ENCODE data around the gene ZNF658. TPM values are rescaled to one million over a fixed set of nuclear protein-coding genes. Genes with fewer than 3 reads are reported as not detected.
"Not testable (repeated sequence)": the region's sequence is repeated elsewhere in the genome, so short reads cannot be mapped to it uniquely, and the experiment has no call there.

Gene ZNF658
- 11.3 TPM for total RNA-seq

DNA sequence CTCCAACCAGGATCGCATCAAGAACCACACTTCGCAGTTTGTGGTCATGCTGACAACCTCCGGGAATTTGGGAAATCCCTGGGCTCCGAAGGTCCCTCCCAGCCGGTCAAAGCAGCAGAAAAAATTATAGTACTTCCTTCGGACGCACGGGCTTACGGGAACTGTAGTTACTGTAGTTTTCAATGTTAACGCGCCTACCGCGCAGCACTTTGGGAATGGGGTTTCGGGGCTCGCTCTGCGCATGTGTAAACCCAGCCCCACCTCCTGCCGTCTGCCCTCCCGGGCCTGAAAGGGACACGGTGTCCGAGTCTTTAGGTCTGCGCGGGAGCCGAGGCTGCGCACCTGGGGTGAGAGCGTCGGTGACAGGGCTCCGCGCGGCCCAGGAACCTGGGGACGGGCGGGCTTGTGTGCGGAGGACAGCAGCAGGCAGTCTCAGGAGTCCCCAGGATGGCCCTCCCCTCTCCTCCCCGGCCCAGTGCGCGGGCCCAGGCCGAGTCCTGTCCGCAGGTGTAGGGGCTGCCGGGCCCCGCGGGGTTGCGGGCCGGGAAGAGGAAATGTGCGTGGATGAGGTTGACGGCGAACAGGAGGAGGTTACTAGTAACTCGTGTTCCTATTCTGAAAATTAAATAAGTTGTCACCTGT lies at the start of gene ZNF658:
Gene ZNF658 (plus strand): TSS at position 236 of the 642 bp plus-strand sequence. CDS start 2,837 bp downstream, outside the sequence.
- DNase-seq (ENCODE audit: low spot score): peak; percentile 90

DNA sequence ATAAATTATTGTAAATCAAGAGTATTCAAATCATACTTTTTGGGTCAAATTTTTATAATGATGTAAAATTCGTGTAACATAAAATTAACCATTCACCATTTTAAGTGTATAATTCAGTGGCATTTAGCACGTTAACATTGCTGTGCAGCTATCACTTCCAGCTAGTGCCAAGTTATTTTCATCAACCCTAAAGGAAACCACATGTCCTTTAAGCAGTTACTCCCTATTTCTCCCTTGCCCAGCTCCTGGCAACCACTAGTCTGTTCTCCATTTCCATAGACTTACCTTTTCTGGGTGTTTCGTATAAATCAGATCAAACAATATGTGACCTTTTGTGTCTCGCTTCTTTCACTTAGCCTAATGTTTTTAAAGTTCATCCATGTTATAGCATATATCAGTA lies 38.8 kb upstream of the ZNF658 start:
- not testable (repeated sequence) for DNase-seq (ENCODE audit: low spot score)

DNA sequence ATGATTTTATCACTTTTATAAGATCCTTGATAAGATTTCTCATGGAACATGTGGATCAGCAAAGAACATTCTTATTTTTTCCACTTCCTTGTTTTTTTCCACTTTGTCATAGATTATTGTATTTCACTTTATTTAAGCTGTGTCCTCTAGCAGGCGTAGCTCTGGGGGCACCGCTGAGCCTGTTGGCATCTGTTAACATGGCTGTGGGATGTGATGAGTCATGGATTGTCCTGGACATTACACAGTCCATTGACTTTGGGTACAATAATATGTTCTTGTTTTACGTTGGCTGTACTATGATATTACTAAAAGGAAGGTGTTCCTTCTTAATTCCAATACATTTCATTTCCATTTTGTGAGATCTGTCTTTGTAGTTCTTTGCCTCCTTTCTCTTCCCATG lies 31.9 kb upstream of the ZNF658 start:
- not testable (repeated sequence) for DNase-seq (ENCODE audit: low spot score)

DNA sequence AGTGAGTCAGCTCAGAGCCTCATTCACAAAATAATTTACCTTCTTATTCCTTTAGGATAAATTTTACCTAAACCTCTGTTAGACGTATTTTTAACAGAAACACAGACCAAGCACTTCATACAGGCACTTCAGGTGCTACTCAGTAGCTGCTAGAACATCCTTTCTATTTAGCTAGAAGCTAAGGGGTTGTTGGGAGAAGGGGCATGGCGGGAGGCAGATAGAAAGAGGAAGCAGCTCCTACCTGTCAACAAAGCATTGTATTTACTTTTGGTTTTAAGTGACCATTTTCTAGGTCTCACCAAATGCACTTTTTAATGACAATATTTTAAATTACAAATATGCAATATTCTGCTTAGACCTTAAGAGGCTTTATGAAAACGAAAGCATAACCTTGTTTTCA lies 19.9 kb upstream of the ZNF658 start:
- DNase-seq (ENCODE audit: low spot score): not testable (repeated sequence)

DNA sequence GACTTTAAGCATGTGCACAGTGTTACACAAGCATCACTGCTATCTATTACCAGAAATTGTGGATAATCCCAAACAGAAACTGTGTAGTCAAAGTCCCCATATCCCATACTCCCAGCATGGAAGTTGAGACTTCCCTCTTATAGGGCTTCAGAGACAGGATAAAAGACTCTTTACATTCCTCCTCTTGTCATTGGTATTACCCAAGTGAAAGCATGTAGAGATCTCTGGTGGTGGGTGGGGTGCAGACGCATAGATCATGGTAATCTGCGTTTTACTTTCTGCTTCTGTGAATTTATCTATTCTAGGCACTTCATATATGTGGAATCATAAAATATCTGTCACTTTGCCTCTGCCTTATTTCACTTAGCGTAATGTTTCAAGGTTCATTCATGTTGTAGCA lies 18.7 kb upstream of the ZNF658 start:
- DNase-seq (ENCODE audit: low spot score): not testable (repeated sequence)

DNA sequence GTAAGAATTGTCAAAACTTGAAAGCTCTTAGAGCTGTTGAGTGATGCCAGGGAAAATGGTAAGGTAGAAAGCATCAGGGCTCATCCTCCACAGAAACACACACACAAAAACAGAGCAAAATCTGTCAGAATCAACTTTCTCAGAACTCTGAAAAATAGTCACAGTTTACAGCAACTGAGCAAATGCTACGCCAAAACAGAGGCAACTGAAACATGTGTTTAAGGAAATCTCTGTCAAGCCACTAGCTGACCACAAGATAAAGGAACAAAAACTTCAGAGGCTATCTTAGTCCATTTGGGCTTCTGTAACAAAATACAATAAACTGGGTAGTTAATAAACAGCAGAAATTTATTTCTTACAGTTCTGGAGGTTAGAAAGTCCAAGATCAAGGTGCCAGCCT lies 10.2 kb upstream of the ZNF658 start:
- DNase-seq (ENCODE audit: low spot score): not testable (repeated sequence)

DNA sequence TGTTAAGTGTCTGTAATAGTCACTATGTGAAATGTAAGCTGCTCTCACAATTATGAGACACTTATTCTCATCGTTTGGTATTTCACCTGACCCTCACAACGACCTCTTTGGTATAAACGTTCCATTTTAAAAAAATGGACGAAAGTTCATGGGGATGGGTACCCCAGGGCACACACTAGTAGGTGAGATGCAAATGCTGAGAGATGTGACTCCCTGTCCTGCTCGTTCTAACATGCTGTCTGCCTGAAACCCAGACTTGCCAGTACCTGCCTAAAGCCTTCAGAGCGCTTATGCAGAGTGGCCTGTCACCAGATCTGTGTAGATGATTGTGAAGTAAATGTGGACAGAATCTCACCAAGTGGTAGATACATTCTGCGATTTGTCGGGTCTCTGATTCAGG lies 616 bp downstream of the ZNF658 start:
- not testable (repeated sequence) for DNase-seq (ENCODE audit: low spot score)

DNA sequence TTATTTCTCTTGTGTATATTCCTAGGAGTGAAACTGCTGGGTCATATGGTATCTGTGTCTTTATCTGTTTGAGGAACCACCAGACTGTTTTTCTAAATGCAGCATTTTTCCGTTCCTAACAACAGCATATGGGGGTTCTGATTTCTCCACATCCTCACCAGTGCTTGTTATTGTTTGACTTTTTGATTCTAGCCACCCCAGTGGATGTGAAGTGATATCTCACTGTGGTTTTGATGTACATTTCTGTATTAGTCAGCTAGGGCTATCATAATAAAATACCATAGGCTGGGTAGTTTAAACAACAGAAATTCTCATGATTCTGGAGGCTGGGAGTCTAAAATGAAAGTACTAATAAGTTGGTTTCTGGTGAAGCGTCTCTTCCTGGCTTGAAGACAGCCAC lies 9.0 kb downstream of the ZNF658 start:
- DNase-seq (ENCODE audit: low spot score): not testable (repeated sequence)

DNA sequence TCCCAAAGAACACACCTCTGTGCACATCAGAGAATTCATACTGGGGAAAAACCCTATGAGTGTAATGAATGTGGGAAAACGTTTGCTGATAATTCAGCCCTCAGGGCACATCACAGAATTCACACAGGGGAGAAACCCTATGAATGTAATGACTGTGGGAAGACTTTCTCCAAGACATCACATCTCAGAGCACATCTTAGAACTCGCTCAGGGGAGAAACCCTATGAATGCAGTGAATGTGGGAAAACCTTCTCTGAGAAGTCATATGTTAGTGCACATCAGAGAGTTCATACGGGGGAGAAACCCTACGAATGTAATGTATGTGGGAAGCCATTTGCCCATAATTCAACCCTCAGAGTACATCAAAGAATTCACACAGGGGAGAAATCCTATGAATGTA lies 19.5 kb downstream of the ZNF658 start:
- not testable (repeated sequence) for DNase-seq (ENCODE audit: low spot score)

DNA sequence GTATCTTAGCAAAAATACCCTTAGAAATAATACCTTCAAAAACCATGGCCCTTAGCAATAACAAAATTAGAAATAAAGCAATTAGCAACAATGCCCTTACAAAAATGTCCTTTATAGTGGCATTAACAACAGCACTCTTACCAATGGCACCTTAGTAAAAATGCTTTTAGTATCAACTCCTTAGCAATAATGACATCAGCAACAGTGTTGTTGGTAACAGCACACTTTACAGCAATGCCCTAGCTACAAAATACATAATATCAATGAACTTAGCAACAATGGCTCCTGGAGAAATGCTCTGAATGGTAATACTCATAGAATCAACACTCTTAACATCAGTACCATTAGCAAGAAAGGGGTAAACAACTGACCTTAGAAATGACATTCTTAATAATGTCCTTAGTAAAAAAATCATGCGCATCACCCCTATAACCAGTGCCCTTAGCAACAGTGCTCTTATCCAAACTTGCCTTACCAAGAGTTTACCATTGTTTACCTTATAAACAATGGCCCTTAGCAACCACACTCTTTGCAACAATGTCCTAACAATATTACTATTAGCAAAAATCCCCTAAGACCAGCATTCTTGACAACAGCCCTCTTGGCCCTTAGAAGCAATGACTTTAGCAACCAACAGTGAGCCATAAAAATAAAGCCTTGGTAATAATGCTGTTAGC lies 35.8 kb downstream of the ZNF658 start:
- DNase-seq (ENCODE audit: low spot score): not testable (repeated sequence)

DNA sequence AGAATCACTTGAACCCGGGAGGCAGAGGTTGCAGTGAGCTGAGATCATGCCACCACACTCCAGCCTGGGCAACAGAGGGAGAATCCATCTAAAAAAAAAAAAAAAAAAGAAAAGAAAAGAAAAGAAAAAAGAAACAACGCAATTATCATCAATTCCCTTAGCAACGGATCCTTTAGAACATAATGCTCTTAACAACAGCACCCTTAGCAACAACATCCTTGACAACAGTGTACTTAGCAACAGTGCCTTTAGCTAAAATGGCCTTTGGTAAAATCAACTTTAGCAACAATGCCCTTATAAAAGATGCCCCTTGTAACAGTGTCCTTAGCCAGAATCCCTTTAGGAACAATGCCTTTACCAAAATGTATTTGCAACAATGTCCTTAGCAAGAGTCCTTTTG lies 37.1 kb downstream of the ZNF658 start:
- not testable (repeated sequence) for DNase-seq (ENCODE audit: low spot score)

DNA sequence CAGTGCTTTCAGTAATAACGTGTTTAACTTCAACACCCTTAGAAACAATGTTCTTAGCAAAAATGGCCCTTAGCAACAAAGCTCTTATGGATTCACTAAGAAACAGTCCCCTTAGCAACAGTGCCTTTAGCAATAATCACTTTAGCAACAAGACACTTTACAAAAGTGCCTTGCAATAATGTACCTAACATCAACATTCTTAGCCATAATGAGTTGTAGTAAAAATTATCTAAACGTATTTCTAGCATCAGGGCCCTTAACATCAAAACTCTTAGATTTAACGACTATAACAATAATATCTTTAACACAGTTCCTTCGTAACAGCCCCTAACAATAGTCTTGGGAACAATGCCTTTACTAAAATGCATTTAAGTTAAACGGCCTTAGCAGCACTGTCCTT lies 37.8 kb downstream of the ZNF658 start:
- not testable (repeated sequence) for DNase-seq (ENCODE audit: low spot score)

DNA sequence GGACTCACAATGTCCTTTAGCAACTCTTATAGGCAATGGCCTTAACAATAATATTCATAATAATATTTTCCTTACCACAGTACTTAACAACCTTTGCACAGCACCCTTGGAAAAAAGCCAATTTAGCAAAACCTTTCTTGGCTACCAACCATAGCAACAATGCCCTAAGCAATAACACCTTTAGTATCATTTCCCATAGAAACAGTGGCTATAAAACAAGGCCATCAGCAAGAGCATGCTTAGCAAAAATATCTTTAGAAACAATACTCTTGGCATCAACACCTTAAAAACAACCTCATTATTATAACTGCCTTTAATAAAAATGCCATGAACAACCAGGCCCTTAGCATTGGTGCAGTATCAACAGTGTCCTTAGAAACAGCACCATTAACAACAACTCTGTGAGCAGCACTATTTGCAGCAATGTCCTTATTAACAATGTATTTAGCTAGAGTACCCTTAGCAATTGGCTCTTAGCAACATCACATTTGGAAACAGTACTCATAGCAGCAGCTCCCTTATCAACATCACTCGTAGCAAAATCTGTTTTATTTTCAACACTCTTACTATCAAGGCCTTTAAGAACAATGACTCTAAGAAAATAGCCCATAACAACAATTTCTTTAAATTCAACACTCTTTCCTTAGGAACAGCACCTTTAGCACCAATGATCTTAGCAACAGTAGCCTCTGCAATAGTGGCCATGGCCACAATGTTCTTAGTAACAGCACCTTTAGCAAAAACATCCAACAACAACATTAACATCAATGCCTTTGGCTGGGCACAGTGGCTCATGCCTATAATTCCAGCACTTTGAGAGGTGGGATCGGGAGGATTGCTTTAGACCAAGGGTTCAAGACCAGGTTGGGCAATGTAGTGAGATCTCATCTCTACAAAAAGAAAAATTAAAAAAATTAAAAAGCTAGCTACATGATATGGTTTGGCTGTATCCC lies 39.6 kb downstream of the ZNF658 start:
- DNase-seq (ENCODE audit: low spot score): not testable (repeated sequence)

DNA sequence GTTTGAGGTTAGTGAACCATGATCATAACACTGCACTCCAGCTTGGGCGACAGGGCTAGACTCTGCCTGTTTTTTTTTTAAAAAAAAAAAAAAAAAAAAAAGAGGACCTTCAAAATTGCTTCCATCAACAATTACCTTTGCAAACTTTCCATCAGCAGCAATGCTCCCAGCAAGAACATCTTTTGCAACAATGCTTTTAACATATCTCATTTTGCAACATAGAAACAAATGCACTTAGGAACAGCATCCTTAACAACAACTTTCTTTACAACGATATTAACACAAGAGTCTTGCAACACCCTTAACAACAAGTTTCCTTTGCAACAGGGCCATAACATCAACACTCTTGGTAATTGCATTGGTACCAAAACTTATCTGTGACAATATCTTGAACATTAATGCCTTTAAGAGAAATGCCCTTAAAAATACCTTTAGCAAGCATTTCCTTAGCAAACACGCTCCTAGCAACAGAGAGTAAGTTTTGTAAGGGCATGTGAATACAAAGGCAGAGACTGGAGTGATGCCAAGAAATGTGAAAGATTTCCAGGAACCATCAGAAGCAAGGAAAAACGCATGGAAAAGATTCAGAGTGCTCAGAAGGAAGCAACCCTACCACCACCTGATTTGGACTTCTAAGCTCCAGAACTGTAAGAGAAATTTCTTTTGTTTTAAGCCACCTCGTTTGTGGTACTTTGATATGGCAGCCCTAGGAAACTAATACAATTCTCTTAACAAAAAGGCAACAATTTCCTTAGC lies 42.1 kb downstream of the ZNF658 start:
- not testable (repeated sequence) for DNase-seq (ENCODE audit: low spot score)

DNA sequence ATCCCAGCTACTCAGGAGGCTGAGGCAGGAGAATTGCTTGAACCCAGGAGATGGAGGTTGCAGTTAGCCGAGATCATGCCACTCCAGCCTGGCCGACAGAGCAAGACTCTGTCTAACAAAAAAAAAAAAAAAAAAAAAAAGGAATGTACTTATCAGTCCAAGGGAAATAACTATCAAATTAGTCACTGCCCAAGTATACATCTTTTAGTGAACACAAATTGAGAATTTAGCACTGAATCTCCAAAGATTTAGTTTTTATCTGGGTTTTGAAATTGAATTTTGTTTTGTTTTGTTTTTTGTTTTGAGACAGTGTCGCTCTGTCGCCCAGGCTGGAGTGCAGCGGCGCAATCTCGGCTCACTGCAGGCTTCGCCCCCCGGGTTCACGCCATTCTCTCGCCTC lies 52.1 kb downstream of the ZNF658 start:
- not testable (repeated sequence) for DNase-seq (ENCODE audit: low spot score)

Other genes starting within 250 kb of the ZNF658 start
- gene SPATA31A3, start 91.8 kb downstream of the ZNF658 start, total RNA-seq: not detected